CD4-positive, alpha-beta T cell (primary cell): Measurements from ENCODE around the gene DTNBP1. TPM values are rescaled to one million over a fixed set of nuclear protein-coding genes. Genes with fewer than 3 reads are reported as not detected.

Experiments
- ATAC-seq: fragments of 200-7000 bp; cut with Tn5 transposase; one replicate; pipeline ENCODE4 v1.10.0; 2022; ENCODE audit warnings: mild to moderate bottlenecking; ENCODE audit not compliant: poor library complexity
- CTCF ChIA-PET: fragments of 350-600 bp; sonication (Branson Sonifier 250); formaldehyde crosslinking; loops from one replicate; lab custom pipeline; 2021; ENCODE audit warnings: antibody characterized with exemption, inconsistent platforms; lab: Charles Lee
- POLR2A ChIA-PET: fragments of 350-600 bp; sonication (Branson Sonifier 250); formaldehyde crosslinking; loops from one replicate; lab custom pipeline; 2021; ENCODE audit warnings: antibody characterized with exemption, inconsistent platforms; lab: Charles Lee
- DNase-seq, 14 experiments: peaks; one replicate each; pipeline ENCODE4 v3.0.0-alpha.2; 2013 to 2020; ENCODE audit warnings: mixed read lengths in 2 of 14
- H3K27ac ChIP-seq, 2 donors: one replicate each; pipeline versions ENCODE4 v1.5.1 to v1.7.0; 2013; ENCODE audit warnings: low read length in 2 of 2, low read depth in 1 of 2, mild to moderate bottlenecking in 1 of 2
- H3K27me3 ChIP-seq, 2 experiments: 1 replicate in 1 of 2; 2 replicates in 1 of 2; pipeline versions ENCODE4 v1.6.1 to v1.7.0; 2013; ENCODE audit warnings: low read length in 2 of 2, control low read depth in 1 of 2, mild to moderate bottlenecking in 1 of 2, moderate library complexity in 1 of 2; ENCODE audit not compliant: insufficient read depth in 2 of 2, control insufficient read depth in 1 of 2
- H3K36me3 ChIP-seq: one replicate; pipeline ENCODE4 v1.6.1; 2013; ENCODE audit warnings: low read length, control low read depth; ENCODE audit not compliant: insufficient read depth
- H3K4me1 ChIP-seq: one replicate; pipeline ENCODE4 v1.6.1; 2013; ENCODE audit warnings: low read length, control low read depth; ENCODE audit not compliant: insufficient read depth
- H3K4me3 ChIP-seq: one replicate; pipeline ENCODE4 v1.5.1; 2013; ENCODE audit warnings: mild to moderate bottlenecking, low read length, moderate library complexity
- H3K9me3 ChIP-seq, 2 experiments: 1 replicate in 1 of 2; 2 replicates in 1 of 2; pipeline versions ENCODE4 v1.6.1 to v1.7.0; 2013; ENCODE audit warnings: low read length in 2 of 2, mild to moderate bottlenecking in 2 of 2, control low read depth in 1 of 2, moderate library complexity in 1 of 2; ENCODE audit not compliant: control insufficient read depth in 1 of 2, insufficient read depth in 1 of 2
- H3K27ac Mint-ChIP-seq: one replicate; pipeline ENCODE4 v1.8.0; 2020; ENCODE audit warnings: mixed read lengths
- H3K27me3 Mint-ChIP-seq: one replicate; pipeline ENCODE4 v1.8.0; 2021; ENCODE audit warnings: mixed read lengths
- H3K36me3 Mint-ChIP-seq: one replicate; pipeline ENCODE4 v1.8.0; 2021; ENCODE audit warnings: low read depth, mixed read lengths
- H3K4me1 Mint-ChIP-seq: one replicate; pipeline ENCODE4 v1.8.0; 2021; ENCODE audit warnings: low read depth, mixed read lengths
- H3K4me3 Mint-ChIP-seq: one replicate; pipeline ENCODE4 v1.8.0; 2020; ENCODE audit warnings: mild to moderate bottlenecking, mixed read lengths
- H3K9me3 Mint-ChIP-seq: one replicate; pipeline ENCODE4 v1.8.0; 2020; ENCODE audit warnings: mixed read lengths
- intact Hi-C, 2 experiments: fragments of 100-400 bp; cut with DNase I in 1 of 2; cut with micrococcal nuclease in 1 of 2; formaldehyde crosslinking; loops; one replicate each; pipeline versions ENCODE4 v1.15.1 to v1.9.0; 2023 to 2025; cut with DNase I, micrococcal nuclease
- total RNA-seq, 174 experiments: library from RNA in 2 of 174; stranded (reverse) in 2 of 174; gene quantifications; one replicate each; pipeline ENCODE4 v1.2.3 and lab custom pipeline; 2021 to 2026
- TF ChIP-seq, protein P1 (sequence below): fragments of 200-600 bp; IDR thresholded peaks from one replicate; pipeline ENCODE4 v1.8.0; 2022; ENCODE audit warnings: antibody characterized with exemption, mild to moderate bottlenecking

The DTNBP1 gene
- total RNA-seq, 2 experiments from 2014 or later: 14.5 to 14.7 TPM

DNA sequence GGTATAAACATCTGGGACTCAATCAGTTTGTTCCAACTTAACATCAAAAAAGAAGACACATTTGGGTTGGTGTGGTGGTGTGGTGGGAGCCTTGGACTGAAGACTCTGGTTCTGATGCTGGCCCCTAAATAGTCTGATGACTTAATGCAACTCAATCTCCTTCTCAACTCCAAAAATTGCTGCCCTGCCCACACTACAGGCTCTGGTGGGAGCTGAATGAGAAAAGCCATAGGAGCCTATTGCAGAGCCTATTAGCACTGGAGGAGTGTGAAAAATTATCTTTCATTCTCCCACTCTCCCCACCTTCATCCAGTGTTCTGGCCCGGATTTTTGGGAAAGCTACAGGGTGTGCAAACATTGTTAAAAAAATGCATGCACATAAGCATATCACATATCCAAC is 56.5 kb downstream of the DTNBP1 start:
- Mint-ChIP-seq H3K27me3 (no peaks in the 10 kb centered on the region), H3K36me3 (peaks cover 64% of the 10 kb centered on the region), H3K4me1 (peaks cover 10% of the 10 kb centered on the region), H3K4me3 (no peak overlapping the region), H3K9me3 (no peaks in the 10 kb centered on the region), H3K27ac (no peak overlapping the region)
- no peaks in the 10 kb centered on the region for H3K27me3 ChIP-seq
- intact Hi-C loops: no loop called here
- TF ChIP-seq, protein P1, sequence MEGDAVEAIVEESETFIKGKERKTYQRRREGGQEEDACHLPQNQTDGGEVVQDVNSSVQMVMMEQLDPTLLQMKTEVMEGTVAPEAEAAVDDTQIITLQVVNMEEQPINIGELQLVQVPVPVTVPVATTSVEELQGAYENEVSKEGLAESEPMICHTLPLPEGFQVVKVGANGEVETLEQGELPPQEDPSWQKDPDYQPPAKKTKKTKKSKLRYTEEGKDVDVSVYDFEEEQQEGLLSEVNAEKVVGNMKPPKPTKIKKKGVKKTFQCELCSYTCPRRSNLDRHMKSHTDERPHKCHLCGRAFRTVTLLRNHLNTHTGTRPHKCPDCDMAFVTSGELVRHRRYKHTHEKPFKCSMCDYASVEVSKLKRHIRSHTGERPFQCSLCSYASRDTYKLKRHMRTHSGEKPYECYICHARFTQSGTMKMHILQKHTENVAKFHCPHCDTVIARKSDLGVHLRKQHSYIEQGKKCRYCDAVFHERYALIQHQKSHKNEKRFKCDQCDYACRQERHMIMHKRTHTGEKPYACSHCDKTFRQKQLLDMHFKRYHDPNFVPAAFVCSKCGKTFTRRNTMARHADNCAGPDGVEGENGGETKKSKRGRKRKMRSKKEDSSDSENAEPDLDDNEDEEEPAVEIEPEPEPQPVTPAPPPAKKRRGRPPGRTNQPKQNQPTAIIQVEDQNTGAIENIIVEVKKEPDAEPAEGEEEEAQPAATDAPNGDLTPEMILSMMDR: no peak
- peaks cover 22% of the 10 kb centered on the region for H3K36me3 ChIP-seq
- ATAC-seq (no peak), DNase-seq (no peak)
- no peaks in the 10 kb centered on the region for H3K4me1 ChIP-seq
- H3K4me3 ChIP-seq: no peak overlapping the region
- CTCF ChIA-PET: no interaction called here
- H3K27ac ChIP-seq: no peak overlapping the region
- POLR2A ChIA-PET: no interaction called here
- H3K9me3 ChIP-seq: no peaks in the 10 kb centered on the region

DNA sequence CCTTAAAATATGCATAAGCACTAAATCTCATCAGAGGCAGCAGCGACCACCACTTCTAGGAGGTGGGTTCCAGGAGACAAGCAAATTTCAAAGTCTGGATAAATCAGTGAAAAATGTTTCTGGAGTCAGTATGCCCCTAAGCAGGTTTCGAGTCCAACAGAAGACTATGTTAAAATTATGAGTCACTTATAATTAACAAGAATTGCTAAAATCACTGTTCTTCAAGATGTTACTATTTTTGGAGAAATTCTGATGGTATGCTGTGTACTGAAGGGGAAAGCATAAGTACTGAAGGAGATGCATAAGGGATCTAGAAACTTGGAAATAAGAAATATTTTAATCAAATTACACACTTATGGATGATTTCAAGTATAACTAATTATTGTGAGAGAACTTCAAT is 58.0 kb downstream of the DTNBP1 start:
- TF ChIP-seq, protein P1: no peak
- Mint-ChIP-seq H3K4me1 (peaks cover 20% of the 10 kb centered on the region), H3K4me3 (no peak overlapping the region), H3K27me3 (no peaks in the 10 kb centered on the region), H3K36me3 (peaks cover 61% of the 10 kb centered on the region), H3K27ac (no peak overlapping the region), H3K9me3 (no peaks in the 10 kb centered on the region)
- no peaks in the 10 kb centered on the region for H3K4me1 ChIP-seq
- no peak overlapping the region for H3K27ac ChIP-seq
- intact Hi-C loops: no loop called here
- ATAC-seq (no peak), DNase-seq (no peak)
- peaks cover 13% of the 10 kb centered on the region for H3K36me3 ChIP-seq
- POLR2A ChIA-PET: no interaction called here
- H3K4me3 ChIP-seq: no peak overlapping the region
- CTCF ChIA-PET: interaction anchor here (1.5 kb wide), 1 partner anchor 9 kb away, joined by 3 read pairs; no protein-coding TSS in a partner anchor
- no peaks in the 10 kb centered on the region for H3K9me3 ChIP-seq
- no peaks in the 10 kb centered on the region for H3K27me3 ChIP-seq

DNA sequence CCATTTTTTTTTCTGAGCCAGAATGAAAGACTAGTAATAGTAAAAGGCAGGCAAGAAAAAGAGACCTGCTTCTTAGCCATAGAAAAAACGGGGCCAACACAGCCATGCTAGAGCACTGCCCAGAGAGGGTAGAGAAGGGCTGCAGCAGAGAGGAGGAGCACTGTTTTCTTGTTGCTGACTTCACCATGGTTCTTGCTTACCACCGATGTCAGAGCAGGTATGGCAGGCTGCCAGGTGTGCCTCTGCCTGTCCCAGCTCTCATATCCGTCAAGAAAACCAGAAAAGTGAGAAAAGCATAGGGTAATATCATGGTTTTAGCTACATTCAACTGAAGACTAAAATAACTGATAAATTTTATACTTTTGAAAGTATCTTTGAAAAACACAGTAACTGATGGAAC is 60.7 kb downstream of the DTNBP1 start:
- H3K27me3 ChIP-seq: no peaks in the 10 kb centered on the region
- Mint-ChIP-seq H3K27ac (no peak overlapping the region), H3K27me3 (no peaks in the 10 kb centered on the region), H3K4me3 (no peak overlapping the region), H3K36me3 (peaks cover 47% of the 10 kb centered on the region), H3K4me1 (peaks cover 29% of the 10 kb centered on the region), H3K9me3 (no peaks in the 10 kb centered on the region)
- POLR2A ChIA-PET: interaction anchor here (0.7 to 1.5 kb wide), 2 partner anchors 10 to 1547 kb away, joined by 3 to 5 read pairs; no protein-coding TSS in a partner anchor
- no peaks in the 10 kb centered on the region for H3K4me1 ChIP-seq
- CTCF ChIA-PET: no interaction called here
- no peak overlapping the region for H3K27ac ChIP-seq
- no peaks in the 10 kb centered on the region for H3K9me3 ChIP-seq
- no peak for ATAC-seq
- no peak overlapping the region for H3K4me3 ChIP-seq
- peaks cover 9% of the 10 kb centered on the region for H3K36me3 ChIP-seq
- TF ChIP-seq, protein P1: no peak
- DNase-seq: peak in 6 of 14 experiments; percentile 8 to 35 (median 16)
- intact Hi-C loops: no loop called here
